Measurements from ENCODE around the gene EHBP1L1. TPM values are rescaled to one million over a fixed set of nuclear protein-coding genes. Genes with fewer than 3 reads are reported as not detected.

The EHBP1L1 gene
- total and polyA plus RNA-seq, 2 of the 13 experiments (the other 11 are each of a cell fraction or from before 2014, with no cell fraction given), result 8.3 to 10.6 TPM

DNA sequence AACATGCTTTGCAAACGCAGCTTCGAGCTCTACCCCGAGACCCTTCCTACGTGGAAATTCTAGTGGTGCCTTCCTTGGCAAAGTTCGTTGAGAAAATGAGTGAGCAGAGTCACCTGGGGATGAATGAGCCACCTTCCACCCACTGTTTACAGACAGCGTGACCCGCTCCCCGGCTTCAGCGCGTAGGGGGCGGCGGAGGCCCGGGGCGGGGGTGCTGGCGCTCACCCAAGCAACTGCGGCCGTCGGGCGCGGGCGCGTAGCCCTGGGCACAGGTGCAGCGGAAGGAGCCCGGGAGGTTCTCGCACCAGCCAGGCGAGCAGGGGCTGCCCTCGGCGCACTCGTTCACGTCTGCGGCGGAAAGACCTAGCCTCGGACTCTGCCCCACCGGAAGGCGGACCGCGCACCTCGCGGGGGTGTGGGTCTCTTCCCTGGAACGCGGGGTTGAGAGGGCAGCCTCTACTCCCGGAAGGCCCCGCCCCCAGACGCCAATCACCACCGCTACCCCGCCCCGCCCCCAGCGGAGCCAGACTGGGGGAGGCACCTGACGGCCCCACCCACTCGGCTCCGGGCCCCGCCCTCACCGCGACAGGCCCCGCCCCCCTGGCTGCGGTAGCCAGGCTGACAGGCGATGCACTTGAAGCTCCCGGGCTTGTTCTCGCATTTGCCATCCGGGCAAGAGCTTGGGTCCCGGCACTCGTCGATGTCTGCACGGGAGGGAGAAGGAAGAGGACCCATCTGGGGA lies 29.5 kb upstream of the EHBP1L1 start (continued):
- no peak for TF ChIP-seq ZNF615 (CRISPR knock-in tag; IDR thresholded peaks at IDR 0.05; ENCODE audit: borderline replicate concordance)
- peak; percentile 73; the same call in 1 of the 2 replicates for TF ChIP-seq ERF (CRISPR knock-in tag; IDR thresholded peaks at IDR 0.05)
- TF ChIP-seq ZNF749 (CRISPR knock-in tag; IDR thresholded peaks at IDR 0.05; ENCODE audit: borderline replicate concordance), result no peak
- no peak for TF ChIP-seq HMGA1 (CRISPR knock-in tag; conservative IDR thresholded peaks at IDR 0.05)
- TF ChIP-seq ZNF7 (CRISPR knock-in tag; IDR thresholded peaks at IDR 0.05), result no peak
- TF ChIP-seq MIXL1 (CRISPR knock-in tag; IDR thresholded peaks at IDR 0.05), result no peak
- TF ChIP-seq ZNF556 (CRISPR knock-in tag; IDR thresholded peaks at IDR 0.05; ENCODE audit: borderline replicate concordance), result no peak
- no peak for TF ChIP-seq ZFP62 (CRISPR knock-in tag; IDR thresholded peaks at IDR 0.05)
- no peak for TF ChIP-seq HNRNPL (IDR thresholded peaks at IDR 0.05; ENCODE audit: low read depth, low read length)
- TF ChIP-seq FOXO1 (CRISPR knock-in tag; IDR thresholded peaks at IDR 0.05), result peak; percentile 10; the same call in 1 of the 2 replicates
- TF ChIP-seq ZNF570 (CRISPR knock-in tag; IDR thresholded peaks at IDR 0.05; ENCODE audit: borderline replicate concordance), result no peak
- no peak for TF ChIP-seq SMAD3 (CRISPR knock-in tag; IDR thresholded peaks at IDR 0.05)
- TF ChIP-seq ZNF205 (CRISPR knock-in tag; IDR thresholded peaks at IDR 0.05), result no peak
- TF ChIP-seq, protein P1, sequence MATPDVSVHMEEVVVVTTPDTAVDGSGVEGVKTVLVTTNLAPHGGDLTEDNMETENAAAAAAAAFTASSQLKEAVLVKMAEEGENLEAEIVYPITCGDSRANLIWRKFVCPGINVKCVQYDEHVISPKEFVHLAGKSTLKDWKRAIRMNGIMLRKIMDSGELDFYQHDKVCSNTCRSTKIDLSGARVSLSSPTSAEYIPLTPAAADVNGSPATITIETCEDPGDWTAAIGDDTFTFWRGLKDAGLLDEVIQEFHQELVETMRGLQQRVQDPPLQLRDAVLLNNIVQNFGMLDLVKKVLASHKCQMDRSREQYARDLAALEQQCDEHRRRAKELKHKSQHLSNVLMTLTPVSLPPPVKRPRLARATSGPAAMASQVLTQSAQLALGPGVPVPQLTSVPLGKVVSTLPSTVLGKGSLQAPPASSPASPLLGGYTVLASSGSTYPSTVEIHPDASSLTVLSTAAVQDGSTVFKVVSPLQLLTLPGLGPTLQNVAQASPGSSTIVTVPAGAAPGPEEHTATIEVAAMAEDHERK (CRISPR knock-in tag; IDR thresholded peaks at IDR 0.05; ENCODE audit: low read depth), result no peak
- no peak for TF ChIP-seq YY1 (IDR thresholded peaks at IDR 0.05; ENCODE audit: insufficient read depth, insufficient replicate concordance, low read depth, low read length)
- no peak for TF ChIP-seq SYNCRIP (IDR thresholded peaks at IDR 0.05; ENCODE audit: insufficient read depth, low read depth, low read length)
- TF ChIP-seq ZNF33A (CRISPR knock-in tag; IDR thresholded peaks at IDR 0.05; ENCODE audit: borderline replicate concordance), result no peak
- TF ChIP-seq ZNF382 (CRISPR knock-in tag; IDR thresholded peaks at IDR 0.05; ENCODE audit: borderline replicate concordance), result no peak
- no peak for TF ChIP-seq ZC3H13 (CRISPR knock-in tag; IDR thresholded peaks at IDR 0.05)
- peak; percentile 76 for TF ChIP-seq RARA (CRISPR knock-in tag; IDR thresholded peaks at IDR 0.05)
- TF ChIP-seq ZMYM4 (CRISPR knock-in tag; IDR thresholded peaks at IDR 0.05), result 0 out of 2 replicates have a peak, but pooled peaks have one; percentile 15
- TF ChIP-seq MAFG (CRISPR knock-in tag; IDR thresholded peaks at IDR 0.05), result no peak
- TF ChIP-seq, protein P2, sequence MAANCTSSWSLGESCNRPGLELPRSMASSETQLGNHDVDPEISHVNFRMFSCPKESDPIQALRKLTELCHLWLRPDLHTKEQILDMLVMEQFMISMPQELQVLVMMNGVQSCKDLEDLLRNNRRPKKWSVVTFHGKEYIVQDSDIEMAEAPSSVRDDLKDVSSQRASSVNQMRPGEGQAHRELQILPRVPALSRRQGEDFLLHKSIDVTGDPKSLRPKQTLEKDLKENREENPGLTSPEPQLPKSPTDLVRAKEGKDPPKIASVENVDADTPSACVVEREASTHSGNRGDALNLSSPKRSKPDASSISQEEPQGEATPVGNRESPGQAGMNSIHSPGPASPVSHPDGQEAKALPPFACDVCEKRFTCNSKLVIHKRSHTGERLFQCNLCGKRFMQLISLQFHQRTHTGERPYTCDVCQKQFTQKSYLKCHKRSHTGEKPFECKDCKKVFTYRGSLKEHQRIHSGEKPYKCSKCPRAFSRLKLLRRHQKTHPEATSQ (CRISPR knock-in tag; IDR thresholded peaks at IDR 0.05; ENCODE audit: borderline replicate concordance), result no peak
- TF ChIP-seq U2AF1 (optimal IDR thresholded peaks at IDR 0.05; ENCODE audit: low read depth, low read length), result no peak
- no peak for TF ChIP-seq RFX5 (IDR thresholded peaks at IDR 0.05; ENCODE audit: low read depth, low read length)

All from HepG2 (cell line).